Measurements from ENCODE around the gene CLASP2. TPM values are rescaled to one million over a fixed set of nuclear protein-coding genes. Genes with fewer than 3 reads are reported as not detected.

CLASP2 gene
- total and polyA plus RNA-seq, 2 experiments from 2014 or later, result 12.3 to 30.4 TPM

- Histone ChIP-seq H3K4me2 (ENCODE audit: unreplicated experiment) (no peak overlapping the region), H3F3A (ENCODE audit: insufficient read depth) (no peaks in the 10 kb centered on the region), H3K9me3 (ENCODE audit: low read depth) (no peaks in the 10 kb centered on the region), H3K27me3 (replicated peaks; ENCODE audit: insufficient read depth) (no peaks in the 10 kb centered on the region), H3K36me3 (ENCODE audit: low read depth) (no peaks in the 10 kb centered on the region), H3K27ac (no peak overlapping the region), H3K4me1 (ENCODE audit: insufficient read depth) (no peaks in the 10 kb centered on the region; the same call in 1 of the 2 replicates), H3K79me2 (ENCODE audit: insufficient read depth) (peaks cover 33% of the 10 kb centered on the region), H3K9ac (no peak overlapping the region), H3K9me2 (ENCODE audit: insufficient read depth) (no peaks in the 10 kb centered on the region), H3K4me3 (no peak overlapping the region), H2AFZ (no peak overlapping the region), H4K20me1 (ENCODE audit: insufficient read depth) (no peaks in the 10 kb centered on the region)
- WGBS, 2 experiments (ENCODE audit: low coverage in 1 of 2, low lambda C conversion rate in 2 of 2, missing lambda C conversion rate in 2 of 2), result 33 to 56% methylated on average over 1 of the region's 1 CpG
- no peak for DNase-seq
- in situ Hi-C loops (cut with MboI), result no loop called here
- TF ChIP-seq EZH2 (IDR thresholded peaks at IDR 0.05; ENCODE audit: insufficient read depth, poor library complexity, severe bottlenecking) (no peak), EZH2phosphoT487 (IDR thresholded peaks at IDR 0.05; ENCODE audit: insufficient read depth, low read depth) (no peak)
Measured at GRCh38 chr3:33648793-33649192, 69.3 kb downstream of the CLASP2 start.

GRCh38 chr3:33646406-33646805 is 71.6 kb downstream of the CLASP2 start:
- Histone ChIP-seq H3K79me2 (ENCODE audit: insufficient read depth) (peaks cover 19% of the 10 kb centered on the region; the same call in 1 of the 2 replicates), H3K4me2 (ENCODE audit: unreplicated experiment) (no peak overlapping the region), H3K4me1 (ENCODE audit: insufficient read depth) (no peaks in the 10 kb centered on the region; the same call in 1 of the 2 replicates), H4K20me1 (ENCODE audit: insufficient read depth) (no peaks in the 10 kb centered on the region), H3K9me3 (ENCODE audit: low read depth) (no peaks in the 10 kb centered on the region), H3K36me3 (ENCODE audit: low read depth) (no peaks in the 10 kb centered on the region), H3K27me3 (replicated peaks; ENCODE audit: insufficient read depth) (no peaks in the 10 kb centered on the region), H3K27ac (no peak overlapping the region), H3K4me3 (no peak overlapping the region), H3F3A (ENCODE audit: insufficient read depth) (no peaks in the 10 kb centered on the region), H2AFZ (no peak overlapping the region), H3K9me2 (ENCODE audit: insufficient read depth) (no peaks in the 10 kb centered on the region), H3K9ac (no peak overlapping the region)
- no peak for TF ChIP-seq EZH2phosphoT487 (IDR thresholded peaks at IDR 0.05; ENCODE audit: insufficient read depth, low read depth)
- TF ChIP-seq EZH2 (IDR thresholded peaks at IDR 0.05; ENCODE audit: insufficient read depth, poor library complexity, severe bottlenecking), result no peak
- DNase-seq, result no peak
- 97 to 98% methylated on average over 1 of the region's 1 CpG for WGBS, 2 experiments (ENCODE audit: low coverage in 1 of 2, low lambda C conversion rate in 2 of 2, missing lambda C conversion rate in 2 of 2)
- in situ Hi-C loops (cut with MboI), result no loop called here

GRCh38 chr3:33645060-33645647 is 72.9 kb downstream of the CLASP2 start:
- Histone ChIP-seq H3K9ac (peak overlapping the region; percentile 72), H3F3A (ENCODE audit: insufficient read depth) (no peaks in the 10 kb centered on the region), H3K9me3 (ENCODE audit: low read depth) (no peaks in the 10 kb centered on the region), H2AFZ (peak overlapping the region; percentile 93), H3K27ac (no peak overlapping the region), H3K4me1 (ENCODE audit: insufficient read depth) (no peaks in the 10 kb centered on the region; the same call in 1 of the 2 replicates), H4K20me1 (ENCODE audit: insufficient read depth) (no peaks in the 10 kb centered on the region), H3K4me2 (ENCODE audit: unreplicated experiment) (peak overlapping the region; percentile 81), H3K27me3 (replicated peaks; ENCODE audit: insufficient read depth) (no peaks in the 10 kb centered on the region), H3K79me2 (ENCODE audit: insufficient read depth) (peaks cover 12% of the 10 kb centered on the region; the same call in 1 of the 2 replicates), H3K4me3 (peak overlapping the region; percentile 86), H3K36me3 (ENCODE audit: low read depth) (no peaks in the 10 kb centered on the region), H3K9me2 (ENCODE audit: insufficient read depth) (no peaks in the 10 kb centered on the region)
- TF ChIP-seq EZH2 (IDR thresholded peaks at IDR 0.05; ENCODE audit: insufficient read depth, poor library complexity, severe bottlenecking) (no peak), EZH2phosphoT487 (IDR thresholded peaks at IDR 0.05; ENCODE audit: insufficient read depth, low read depth) (no peak)
- DNase-seq, result peak; percentile 68
- in situ Hi-C loops (cut with MboI), result no loop called here
- 12 to 16% methylated on average over 5 of the region's 5 CpGs for WGBS, 2 experiments (ENCODE audit: low coverage in 1 of 2, low lambda C conversion rate in 2 of 2, missing lambda C conversion rate in 2 of 2)

- H4K20me1 ChIP-seq (ENCODE audit: insufficient read depth), result no peaks in the 10 kb centered on the region
- H3K4me2 ChIP-seq (ENCODE audit: unreplicated experiment), result peak overlapping the region; percentile 81
- H3K9me3 ChIP-seq (ENCODE audit: low read depth), result no peaks in the 10 kb centered on the region
- H3K79me2 ChIP-seq (ENCODE audit: insufficient read depth), result peaks cover 12% of the 10 kb centered on the region; the same call in 1 of the 2 replicates
- DNase-seq, result no peak
- no peaks in the 10 kb centered on the region for H3K36me3 ChIP-seq (ENCODE audit: low read depth)
- H3K4me3 ChIP-seq, result peak overlapping the region; percentile 86; the same call in 1 of the 2 replicates
- TF ChIP-seq EZH2 (IDR thresholded peaks at IDR 0.05; ENCODE audit: insufficient read depth, poor library complexity, severe bottlenecking), result no peak
- no peak for TF ChIP-seq EZH2phosphoT487 (IDR thresholded peaks at IDR 0.05; ENCODE audit: insufficient read depth, low read depth)
- H3K4me1 ChIP-seq (ENCODE audit: insufficient read depth), result no peaks in the 10 kb centered on the region; the same call in 1 of the 2 replicates
- in situ Hi-C loops (cut with MboI), result no loop called here
- no peaks in the 10 kb centered on the region for H3F3A ChIP-seq (ENCODE audit: insufficient read depth)
- 50 to 60% methylated on average over 4 of the region's 4 CpGs for WGBS, 2 experiments (ENCODE audit: low coverage in 1 of 2, low lambda C conversion rate in 2 of 2, missing lambda C conversion rate in 2 of 2)
- H2AFZ ChIP-seq, result peak overlapping the region; percentile 93
- no peaks in the 10 kb centered on the region for H3K9me2 ChIP-seq (ENCODE audit: insufficient read depth)
- peak overlapping the region; percentile 72; the same call in 1 of the 2 replicates for H3K9ac ChIP-seq
- no peaks in the 10 kb centered on the region for H3K27me3 ChIP-seq (replicated peaks; ENCODE audit: insufficient read depth)
- H3K27ac ChIP-seq, result no peak overlapping the region
Measured at GRCh38 chr3:33644582-33644981, 73.5 kb downstream of the CLASP2 start.

Data from GM23248 (cell line).